GM18861 (cell line): ENCODE data around the gene MAFB.

Experiments used
- ATAC-seq: cut with Tn5 transposase; IDR thresholded peaks from one replicate; pipeline ENCODE4 v1.9.1; 2021; ENCODE audit not compliant: unreplicated experiment

Gene MAFB

GRCh38 chr20:40663304-40663790, 25.7 kb downstream of the MAFB start:
- no peak for ATAC-seq

- no peak for ATAC-seq
Observed at GRCh38 chr20:40659567-40659966, 29.5 kb downstream of the MAFB start.

GRCh38 chr20:40658509-40658908, 30.5 kb downstream of the MAFB start:
- ATAC-seq = no peak

- ATAC-seq = no peak
Observed at GRCh38 chr20:40657526-40657925, 31.5 kb downstream of the MAFB start.

GRCh38 chr20:40655451-40655850, 33.6 kb downstream of the MAFB start:
- no peak for ATAC-seq

DNA sequence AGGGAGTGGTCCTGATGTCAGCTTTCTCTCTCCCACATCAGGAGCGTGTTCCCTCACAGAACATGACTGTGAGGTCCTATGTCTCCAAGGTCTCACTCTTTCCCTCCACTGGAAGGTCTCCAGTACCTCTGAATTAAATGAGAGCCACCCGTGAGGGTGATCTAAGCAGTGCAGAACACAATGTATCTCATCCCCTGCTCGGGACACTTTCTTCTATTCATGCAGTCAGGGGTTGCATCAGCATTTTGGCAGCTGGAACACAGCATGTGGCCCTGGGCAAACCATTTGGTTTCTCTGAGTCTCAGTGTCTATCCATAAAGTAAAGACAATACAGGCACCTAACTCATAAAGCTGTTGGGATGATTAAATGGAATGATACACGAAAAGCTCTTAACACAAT, 34.2 kb downstream of the MAFB start:
- no peak for ATAC-seq

- ATAC-seq = no peak
Observed at GRCh38 chr20:40652441-40652987, 36.5 kb downstream of the MAFB start.

DNA sequence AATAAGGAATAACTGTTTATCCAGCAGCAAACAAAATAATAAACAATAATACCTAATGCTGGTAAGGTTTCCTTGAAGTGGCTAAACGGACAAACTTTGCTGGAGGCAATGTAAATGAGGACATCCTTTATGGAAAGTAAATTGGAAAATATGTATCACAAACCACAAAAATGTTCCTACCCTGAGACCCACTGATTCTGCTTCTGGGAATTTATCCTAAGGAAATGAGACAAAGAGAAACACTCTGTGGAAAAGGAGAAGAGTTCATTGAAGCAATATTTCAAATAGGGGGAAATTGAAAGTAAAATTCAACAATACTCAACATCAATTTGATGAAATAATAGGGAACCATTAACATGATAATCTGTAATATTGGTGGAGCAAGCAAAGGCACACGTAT, 37.9 kb downstream of the MAFB start:
- no peak for ATAC-seq

DNA sequence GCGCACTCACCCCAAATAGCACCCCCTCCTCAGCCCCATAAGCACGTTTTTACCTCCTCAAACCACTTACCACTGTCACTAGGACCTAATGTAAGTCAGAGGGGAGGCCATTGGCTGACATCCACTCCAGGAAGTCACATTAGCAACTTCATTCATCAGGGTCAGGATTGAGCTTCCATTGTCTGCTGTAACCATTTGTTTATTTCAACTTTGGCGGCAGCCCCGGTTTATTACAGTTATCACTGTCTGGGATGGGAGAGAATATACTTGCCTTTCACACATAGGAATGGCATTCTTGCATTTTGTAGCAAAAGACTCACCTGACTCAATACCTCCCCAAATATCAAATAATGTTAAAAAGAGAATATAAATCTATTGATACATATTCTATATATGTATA, 38.3 kb downstream of the MAFB start:
- no peak for ATAC-seq

- no peak for ATAC-seq
Observed at GRCh38 chr20:40648210-40649072, 40.6 kb downstream of the MAFB start.

DNA sequence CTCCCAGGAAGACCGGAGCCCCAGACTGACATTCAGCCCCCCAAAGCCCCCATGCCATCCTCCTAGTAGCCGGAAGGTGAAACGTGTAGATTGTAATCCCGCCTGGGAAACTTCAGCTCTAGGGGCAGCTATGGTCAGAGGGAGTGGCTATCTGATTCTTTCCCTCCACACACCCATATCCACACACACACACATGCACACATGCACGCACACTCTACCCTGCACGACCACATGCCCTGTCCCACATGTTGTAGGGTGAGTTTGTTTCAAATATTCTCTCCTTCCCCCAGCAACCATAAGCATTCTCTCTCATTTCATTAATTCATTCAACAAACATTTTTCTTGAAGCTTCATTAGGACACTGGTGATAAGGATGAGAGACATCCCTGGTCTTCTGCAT, 42.2 kb downstream of the MAFB start:
- no peak for ATAC-seq

DNA sequence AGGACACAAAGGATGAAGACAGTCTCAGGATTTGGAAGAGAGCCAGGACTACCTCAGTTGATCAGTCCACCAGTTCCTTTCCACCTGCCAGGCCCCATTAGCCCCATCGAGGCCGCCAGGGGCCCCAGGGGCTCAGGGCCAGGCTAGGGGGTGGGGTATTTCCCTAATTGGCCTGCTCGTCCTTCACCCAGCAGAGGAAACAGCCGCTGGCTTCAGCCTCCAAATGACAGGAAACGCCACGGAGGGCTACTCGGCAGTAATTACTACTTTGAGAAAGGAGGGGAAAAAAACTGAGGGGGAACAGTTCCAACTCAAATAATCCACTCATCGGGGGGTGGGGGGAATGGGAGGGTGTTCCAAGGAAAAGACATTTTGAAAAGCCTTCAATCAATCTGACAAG, 42.7 kb downstream of the MAFB start:
- ATAC-seq = no peak

- no peak for ATAC-seq
Observed at GRCh38 chr20:40644863-40645262, 44.2 kb downstream of the MAFB start.

- no peak for ATAC-seq
Observed at GRCh38 chr20:40643891-40644290, 45.1 kb downstream of the MAFB start.

- ATAC-seq = no peak
Observed at GRCh38 chr20:40641809-40642208, 47.2 kb downstream of the MAFB start.

DNA sequence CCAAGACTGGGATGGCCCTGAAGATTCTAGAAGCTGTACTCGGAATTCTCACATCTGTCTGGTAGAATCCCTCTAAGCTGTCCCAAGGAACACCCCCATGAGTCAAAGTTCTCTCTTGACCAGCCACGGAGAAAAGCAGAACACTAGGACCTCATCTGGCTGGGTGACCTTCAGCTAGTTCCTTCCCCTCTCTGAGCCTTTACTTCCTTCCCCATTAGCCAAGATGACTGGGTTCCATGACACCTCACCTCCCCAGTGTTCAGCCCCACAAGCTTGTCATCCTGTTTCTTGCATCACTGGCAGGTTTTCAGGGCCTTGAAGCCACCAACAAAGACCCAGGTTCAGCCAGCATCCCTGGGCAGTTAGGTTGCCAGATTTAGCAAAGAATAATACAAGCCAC, 47.8 kb downstream of the MAFB start:
- no peak for ATAC-seq

GRCh38 chr20:40640667-40641066, 48.4 kb downstream of the MAFB start:
- ATAC-seq = no peak

DNA sequence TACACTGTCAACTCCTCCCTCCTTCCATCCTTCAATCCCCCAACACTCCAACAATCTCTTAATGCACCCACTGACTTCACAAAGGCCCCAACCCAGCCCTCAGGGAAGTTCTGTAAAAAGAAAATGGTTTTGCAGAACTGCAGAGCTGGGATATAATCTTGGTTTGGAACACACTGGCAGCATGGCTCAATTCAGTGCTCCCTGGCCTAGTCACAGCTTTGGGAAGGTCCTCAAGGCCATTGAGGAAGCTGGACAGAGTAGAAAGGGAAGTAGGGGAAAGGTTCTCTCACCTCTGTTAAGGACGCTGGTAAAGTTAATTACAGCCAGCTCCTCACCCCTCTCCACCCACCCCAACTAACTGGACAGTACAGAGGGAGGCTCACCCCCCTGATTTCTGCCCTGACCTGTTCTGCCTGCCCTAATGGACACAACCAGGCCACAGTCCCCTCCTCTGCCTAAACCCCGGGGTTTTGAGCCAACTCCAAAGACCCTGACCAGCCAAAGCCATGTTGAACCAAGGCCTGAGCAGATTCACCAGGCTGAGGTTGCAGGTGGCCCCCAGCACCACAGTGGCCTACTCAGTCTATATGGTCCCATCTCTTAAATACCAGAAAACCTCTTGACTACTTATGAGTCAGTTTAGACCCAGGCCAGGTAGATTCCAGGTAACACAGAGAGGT, 49.2 kb downstream of the MAFB start:
- no peak for ATAC-seq

- no peak for ATAC-seq
Observed at GRCh38 chr20:40639132-40639531, 49.9 kb downstream of the MAFB start.

DNA sequence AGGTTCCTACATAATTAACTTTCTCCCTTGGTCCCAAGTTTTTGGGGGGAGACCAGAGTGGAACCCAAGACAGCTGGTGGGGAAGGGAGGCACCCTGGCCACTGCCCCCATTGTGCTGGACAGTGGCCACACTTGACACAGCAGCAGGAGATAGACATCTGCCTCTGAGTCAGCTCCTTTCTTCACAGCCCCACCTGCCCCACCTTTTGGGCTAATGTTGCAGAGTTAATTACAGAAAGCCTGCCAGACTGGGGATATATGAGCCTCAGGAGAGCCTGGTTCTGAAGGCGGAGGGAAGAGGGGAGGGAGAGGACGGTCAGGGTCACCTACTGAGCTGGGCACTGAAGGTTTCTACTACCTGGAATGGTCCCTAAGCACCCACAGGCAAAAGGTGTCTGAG, 50.6 kb downstream of the MAFB start:
- no peak for ATAC-seq

DNA sequence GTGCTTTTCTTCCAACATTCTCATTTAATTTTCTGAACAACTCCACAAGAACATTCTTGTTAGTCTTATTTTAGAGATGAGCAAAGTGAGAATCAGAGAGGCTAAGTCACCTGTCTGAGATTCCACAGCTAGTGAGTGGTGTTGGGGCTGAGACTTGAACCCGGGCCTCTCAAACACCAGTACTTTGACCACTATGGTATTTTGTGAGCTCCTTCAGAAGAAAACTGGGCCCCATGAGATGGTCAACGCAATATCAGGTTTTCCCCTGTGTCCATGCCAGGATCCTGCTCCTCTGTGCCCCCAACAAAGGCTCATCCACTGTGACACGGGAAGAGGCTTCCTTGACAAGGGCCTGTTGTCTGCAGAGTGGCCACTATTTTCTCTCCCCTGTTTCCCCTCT, 51.9 kb downstream of the MAFB start:
- no peak for ATAC-seq

DNA sequence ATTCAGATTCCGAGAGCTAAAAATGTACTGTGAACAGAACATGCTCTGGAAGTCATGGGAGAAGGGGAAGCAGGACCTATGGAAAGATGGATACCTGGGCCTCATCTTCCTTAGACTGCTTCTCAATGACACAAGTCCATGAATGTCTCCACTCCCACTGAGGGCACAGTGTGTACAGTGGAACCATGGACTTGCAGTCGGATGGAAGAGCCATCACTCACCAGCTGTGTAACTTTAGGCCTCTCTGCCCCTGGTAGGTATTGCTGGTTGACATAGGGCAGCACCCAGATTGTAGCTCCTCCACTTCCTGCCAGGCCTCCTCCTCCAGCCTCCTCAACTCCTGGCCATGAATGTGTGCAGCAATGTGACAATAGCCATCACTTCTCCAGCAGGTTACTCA, 52.5 kb downstream of the MAFB start:
- no peak for ATAC-seq
